GM18868 (cell line): ENCODE measurements around the gene MBIP.
A peak's percentile ranks its signal among the peaks of the same experiment; 100 is the strongest.
"Not testable (repeated sequence)": the region's sequence is repeated elsewhere in the genome, so short reads cannot be mapped to it uniquely, and the experiment has no call there.

Experiments
- ATAC-seq: cut with Tn5 transposase; IDR thresholded peaks from one replicate; pipeline ENCODE4 v1.9.1; 2021; ENCODE audit warnings: mild to moderate bottlenecking, moderate library complexity; ENCODE audit not compliant: unreplicated experiment

MBIP gene, protein sequence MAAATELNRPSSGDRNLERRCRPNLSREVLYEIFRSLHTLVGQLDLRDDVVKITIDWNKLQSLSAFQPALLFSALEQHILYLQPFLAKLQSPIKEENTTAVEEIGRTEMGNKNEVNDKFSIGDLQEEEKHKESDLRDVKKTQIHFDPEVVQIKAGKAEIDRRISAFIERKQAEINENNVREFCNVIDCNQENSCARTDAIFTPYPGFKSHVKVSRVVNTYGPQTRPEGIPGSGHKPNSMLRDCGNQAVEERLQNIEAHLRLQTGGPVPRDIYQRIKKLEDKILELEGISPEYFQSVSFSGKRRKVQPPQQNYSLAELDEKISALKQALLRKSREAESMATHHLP

DNA sequence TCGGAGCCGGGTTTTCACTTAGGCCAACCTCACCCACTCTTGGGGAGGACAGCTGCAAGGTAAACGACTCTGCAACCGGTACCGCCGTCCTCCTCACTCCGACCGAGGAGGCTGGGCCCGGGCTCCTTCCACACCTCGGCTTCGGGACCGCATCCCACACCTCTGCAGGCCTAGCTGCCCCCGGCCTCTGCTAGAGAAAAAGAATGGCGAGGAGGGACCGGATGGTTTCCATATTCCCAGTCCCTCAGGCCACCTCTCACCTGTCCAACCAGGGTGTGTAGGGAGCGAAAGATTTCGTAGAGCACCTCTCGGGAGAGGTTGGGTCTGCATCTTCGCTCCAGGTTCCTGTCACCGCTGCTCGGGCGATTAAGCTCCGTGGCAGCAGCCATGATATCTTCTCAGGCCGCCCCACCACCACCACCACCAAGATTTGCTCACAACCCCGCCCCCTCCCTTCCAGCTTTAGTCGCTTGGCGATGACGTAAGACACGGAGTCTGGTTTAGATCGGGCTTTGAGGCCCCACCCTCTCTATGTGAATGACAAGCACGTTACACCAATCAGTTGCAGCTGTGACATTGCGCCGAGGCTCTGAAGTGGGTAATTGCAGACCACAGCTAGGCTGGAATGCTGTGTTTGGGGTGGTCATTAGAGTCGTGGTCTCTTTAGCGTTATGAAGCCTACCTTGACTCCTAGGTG, at the start of gene MBIP:
Gene MBIP, minus strand, starts transcription at position 438 of the 697 bp plus-strand sequence. Its CDS starts 49 bp downstream, at position 389.
- peak; percentile 98 for ATAC-seq

DNA sequence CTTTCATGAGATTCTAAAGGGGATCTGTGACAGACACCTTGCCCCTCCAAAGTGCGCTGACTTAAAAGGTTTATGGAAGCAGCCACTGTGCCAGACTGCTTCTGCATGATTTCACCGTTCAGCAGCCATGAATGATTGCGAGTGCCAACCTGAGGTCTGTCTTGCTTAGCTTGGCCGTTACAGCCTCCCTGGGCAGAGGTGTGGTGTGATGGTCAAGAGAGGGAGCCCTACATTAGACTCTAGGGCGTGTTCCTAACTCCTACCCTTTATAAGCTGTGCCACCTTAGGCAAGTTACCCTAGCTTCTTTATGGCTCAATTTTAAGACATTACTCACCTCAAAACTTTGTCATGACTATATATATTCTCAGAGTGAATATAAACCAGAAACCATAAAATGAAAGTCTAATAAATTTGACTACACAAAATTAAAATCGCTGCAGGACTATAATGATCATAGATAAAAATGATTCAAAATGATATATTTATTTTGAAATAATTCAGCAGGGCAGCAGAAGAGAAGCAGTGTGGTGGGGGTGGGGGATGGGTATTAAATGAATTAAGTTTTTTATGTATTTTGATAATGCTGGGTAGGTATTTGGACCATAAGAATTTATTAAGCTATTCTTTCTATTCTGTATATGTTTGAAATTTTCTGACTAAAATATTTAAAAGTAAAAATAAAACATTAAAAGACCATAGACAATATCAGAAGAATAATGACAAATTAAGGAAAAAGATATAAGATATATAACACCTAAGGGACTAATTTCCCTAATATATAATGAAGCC, 47.7 kb upstream of the MBIP start:
- ATAC-seq, result no peak

GRCh38 chr14:36365766-36366165, 45.3 kb upstream of the MBIP start:
- no peak for ATAC-seq

DNA sequence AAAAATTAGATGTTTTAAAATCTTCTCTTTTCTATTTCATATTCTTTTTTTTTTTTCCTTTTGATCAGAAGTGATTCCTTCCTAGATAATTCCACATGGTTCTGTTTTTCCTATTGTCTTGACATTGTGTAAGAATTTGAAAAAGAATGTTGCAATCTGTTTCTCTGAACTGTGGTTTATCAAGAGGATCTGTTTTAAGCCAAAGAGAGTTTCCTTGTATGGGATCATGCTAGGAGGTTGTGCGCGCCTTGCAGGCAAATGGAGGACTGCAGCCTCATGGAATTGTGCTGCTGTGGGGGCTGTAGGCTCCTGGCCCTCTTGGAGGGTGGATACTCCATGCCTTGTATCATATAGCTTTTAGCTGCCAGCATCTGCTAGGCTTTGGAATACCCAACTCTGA, 43.3 kb upstream of the MBIP start:
- no peak for ATAC-seq

DNA sequence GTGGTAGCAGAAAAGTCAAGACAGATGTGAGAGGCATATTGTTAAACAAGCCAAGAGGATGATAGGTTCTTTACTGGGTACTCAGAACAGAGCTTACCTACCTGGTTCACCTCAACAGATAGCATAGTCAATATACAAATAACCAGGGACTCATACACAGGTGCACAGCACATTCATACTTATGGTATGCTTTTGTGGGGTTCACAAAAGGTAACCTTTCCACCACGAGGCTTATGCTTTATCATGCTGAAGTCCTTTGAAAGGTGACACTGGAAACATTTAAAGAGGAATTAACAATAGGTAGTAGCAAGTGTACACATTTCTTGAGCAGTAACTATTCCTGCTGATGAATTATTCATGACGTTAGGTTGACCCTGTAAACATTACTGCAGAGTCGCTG, 42.2 kb upstream of the MBIP start:
- no peak for ATAC-seq

GRCh38 chr14:36361210-36361853, 40.9 kb upstream of the MBIP start:
- ATAC-seq, result no peak

DNA sequence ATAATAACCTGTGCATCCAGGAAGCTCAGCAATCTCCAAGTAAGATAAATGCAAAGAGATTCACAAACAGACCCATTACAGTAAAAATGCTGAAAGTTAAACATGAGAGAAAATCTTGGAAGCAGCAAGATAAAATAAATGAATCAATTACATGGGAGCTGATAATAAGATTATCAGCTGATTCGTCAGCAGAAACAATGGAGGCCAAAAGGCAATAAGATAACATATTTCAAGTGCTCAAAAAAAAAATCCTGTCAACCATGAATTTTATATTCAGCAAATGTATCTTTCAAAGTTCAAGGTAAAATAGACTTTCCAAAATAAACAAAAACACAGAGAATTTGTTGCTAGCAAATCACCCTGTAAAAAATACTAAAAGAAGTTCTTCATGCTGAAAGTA, 36.4 kb upstream of the MBIP start:
- no peak for ATAC-seq

GRCh38 chr14:36346052-36346451, 25.6 kb upstream of the MBIP start:
- no peak for ATAC-seq

- no peak for ATAC-seq
Measured at GRCh38 chr14:36344211-36344610, 23.8 kb upstream of the MBIP start.

GRCh38 chr14:36341811-36342210, 21.4 kb upstream of the MBIP start:
- ATAC-seq, result not testable (repeated sequence)

- ATAC-seq, result no peak
Measured at GRCh38 chr14:36340276-36340890, 19.9 kb upstream of the MBIP start.

DNA sequence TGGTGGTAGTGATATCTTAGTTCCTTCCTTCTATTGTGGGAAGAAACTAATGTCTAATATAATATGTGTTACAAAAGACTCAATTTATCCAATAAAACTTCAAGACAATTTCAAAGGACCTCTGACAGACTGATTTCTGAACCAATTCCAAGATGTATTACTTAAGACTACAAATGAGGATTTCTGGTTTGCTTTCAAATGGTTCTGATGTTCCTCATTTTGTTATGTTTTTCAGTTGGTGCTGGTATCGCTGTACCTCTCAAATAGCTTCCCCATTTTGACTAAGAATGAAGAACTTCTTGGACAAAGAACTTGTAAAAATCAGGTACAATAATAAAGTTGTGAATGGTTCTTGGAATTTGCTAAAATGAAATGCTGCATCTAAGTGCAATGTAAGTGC, 19.4 kb upstream of the MBIP start:
- no peak for ATAC-seq

DNA sequence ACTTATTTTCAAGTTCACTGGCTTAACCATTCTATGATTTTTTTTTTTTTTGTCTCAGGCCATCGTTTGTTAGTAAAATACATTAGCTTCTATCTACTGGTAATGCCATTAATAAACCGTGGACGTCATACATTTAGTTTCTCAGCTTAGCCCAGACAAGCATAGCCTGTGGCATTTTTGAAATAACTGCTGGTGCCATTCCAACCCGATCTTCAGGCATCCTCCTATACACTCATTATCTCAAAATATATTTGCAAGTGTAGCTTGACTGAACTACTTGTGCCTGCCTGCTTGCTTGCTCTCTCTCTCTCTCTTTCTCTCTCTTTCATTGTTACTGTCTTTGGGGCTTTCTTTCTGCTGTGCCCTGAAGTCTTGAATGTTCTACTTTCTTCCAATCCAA, 12.7 kb upstream of the MBIP start:
- ATAC-seq, result no peak

DNA sequence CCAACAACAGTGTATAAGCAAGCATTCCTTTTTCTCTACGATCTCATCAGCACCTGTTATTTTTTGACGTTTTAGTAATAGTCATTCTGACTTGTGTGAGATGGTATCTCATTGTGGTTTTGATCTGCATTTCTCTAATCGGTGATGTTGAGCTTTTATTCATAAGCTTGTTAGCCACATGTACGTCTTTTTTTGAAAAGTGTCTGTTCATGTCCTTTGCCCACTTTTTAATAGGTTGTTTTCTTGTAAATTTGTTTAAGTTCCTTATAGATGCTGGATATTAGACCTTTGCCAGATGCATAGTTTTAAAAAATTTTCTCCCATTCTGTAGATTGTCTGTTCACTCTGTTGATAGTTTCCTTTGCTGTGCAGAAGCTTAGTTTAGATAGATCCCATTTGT, 7.1 kb upstream of the MBIP start:
- not testable (repeated sequence) for ATAC-seq

DNA sequence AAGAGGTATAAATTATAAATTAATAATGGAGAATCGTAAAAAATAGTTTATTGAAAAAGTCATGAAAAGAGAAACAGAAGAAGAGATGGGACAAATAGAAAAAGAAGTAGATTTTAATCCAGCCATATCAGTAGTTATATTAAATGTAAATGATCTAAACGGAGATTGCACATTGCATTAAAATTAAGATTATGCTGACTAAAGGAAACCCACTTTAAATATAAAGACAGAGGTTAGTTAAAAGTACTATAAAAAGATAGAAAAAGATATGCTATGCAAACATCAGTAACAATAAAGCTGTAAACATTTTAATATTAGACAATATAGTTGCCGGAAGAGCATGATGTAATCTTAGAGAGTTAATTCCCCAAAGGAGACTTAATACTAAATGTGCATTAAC, 5.4 kb upstream of the MBIP start:
- no peak for ATAC-seq

DNA sequence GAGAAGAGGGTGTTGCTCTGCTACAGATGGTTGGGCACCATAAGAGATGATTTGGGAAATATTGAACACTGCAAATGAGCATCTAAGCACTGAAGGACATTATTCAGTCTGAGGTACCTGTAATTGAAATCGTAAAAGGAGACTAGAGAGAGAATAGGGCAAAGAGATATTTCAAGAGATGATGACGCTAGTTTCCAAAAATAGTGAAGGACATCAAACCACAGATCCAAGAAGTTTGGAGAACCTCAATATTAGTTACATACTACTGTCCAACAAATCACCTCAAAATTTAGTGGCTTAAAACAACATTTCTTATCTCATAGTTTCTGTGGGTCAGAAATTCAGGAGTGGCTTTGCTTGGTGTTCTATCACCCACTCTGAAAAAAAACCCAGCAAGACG, 4.5 kb upstream of the MBIP start:
- ATAC-seq, result no peak

DNA sequence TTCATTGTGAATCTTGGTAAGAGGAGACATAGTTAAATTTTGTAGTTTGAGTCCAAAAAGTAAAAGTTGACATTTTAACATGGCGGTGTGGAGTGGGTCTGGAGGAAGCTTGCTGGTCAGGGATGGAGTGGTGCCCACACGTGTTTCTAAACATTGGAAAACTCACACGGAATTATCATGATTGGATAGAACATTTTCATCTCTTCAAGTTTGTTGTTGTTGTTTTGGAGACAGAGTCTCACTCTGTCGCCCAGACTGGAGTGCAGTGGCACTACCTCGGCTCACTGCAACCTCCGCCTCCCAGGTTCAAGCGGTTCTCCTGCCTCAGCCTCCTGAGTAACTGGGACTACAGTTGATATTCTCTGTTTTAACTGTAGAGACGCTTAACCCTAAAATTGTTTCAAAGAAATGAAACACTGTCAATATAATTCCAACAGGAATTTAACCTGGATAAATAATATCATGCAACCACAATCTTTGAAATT, 502 bp upstream of the MBIP start:
- peak; percentile 25 for ATAC-seq

GRCh38 chr14:36319899-36320199, 588 bp downstream of the MBIP start:
- ATAC-seq, result no peak

- ATAC-seq, result no peak
Measured at GRCh38 chr14:36317650-36318049, 2.8 kb downstream of the MBIP start.

DNA sequence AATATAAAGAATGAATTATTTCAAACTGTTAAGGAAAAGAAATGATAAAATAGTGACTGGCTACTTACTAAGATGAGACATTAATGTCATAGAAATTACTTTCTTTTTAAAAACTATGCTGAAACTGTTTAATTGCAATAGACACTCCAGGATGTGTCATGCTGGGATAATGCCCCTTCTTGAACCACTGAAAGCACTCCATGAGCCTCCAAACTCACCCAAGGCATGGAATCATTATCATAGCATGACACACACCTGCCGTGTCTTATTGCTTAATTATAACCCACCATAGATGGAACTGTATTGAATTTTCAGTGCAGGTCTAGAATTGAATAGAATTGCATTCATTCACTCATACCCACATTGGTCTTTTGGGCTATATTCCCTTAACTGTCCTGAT, 4.3 kb downstream of the MBIP start:
- ATAC-seq, result no peak
